ENCODE data around the gene VRK1. TPM values are rescaled to one million over a fixed set of nuclear protein-coding genes. Genes with fewer than 3 reads are reported as not detected.
"Not testable (repeated sequence)": the region's sequence is repeated elsewhere in the genome, so short reads cannot be mapped to it uniquely, and the experiment has no call there.

Gene VRK1
- 16.1 and 33.0 TPM in 2 replicates for total RNA-seq

- DNase-seq (ENCODE audit: low read depth), result peak; percentile 87
Measured at GRCh38 chr14:96796851-96797581, at the start of gene VRK1. VRK1 (plus strand) TSS chr14:96797382; CDS start chr14:96833472, 36,090 bp downstream.

- DNase-seq (ENCODE audit: low read depth), result no peak
Measured at GRCh38 chr14:96747608-96748007, 49.6 kb upstream of the VRK1 start.

- no peak for DNase-seq (ENCODE audit: low read depth)
Measured at GRCh38 chr14:96748362-96748761, 48.8 kb upstream of the VRK1 start.

GRCh38 chr14:96751505-96751904 lies 45.7 kb upstream of the VRK1 start:
- DNase-seq (ENCODE audit: low read depth), result no peak

GRCh38 chr14:96752125-96752524 lies 45.1 kb upstream of the VRK1 start:
- no peak for DNase-seq (ENCODE audit: low read depth)

GRCh38 chr14:96752594-96752993 lies 44.6 kb upstream of the VRK1 start:
- no peak for DNase-seq (ENCODE audit: low read depth)

- DNase-seq (ENCODE audit: low read depth), result no peak
Measured at GRCh38 chr14:96754162-96754844, 42.9 kb upstream of the VRK1 start.

GRCh38 chr14:96754845-96755184 lies 42.4 kb upstream of the VRK1 start:
- DNase-seq (ENCODE audit: low read depth), result no peak

GRCh38 chr14:96756745-96757144 lies 40.4 kb upstream of the VRK1 start:
- no peak for DNase-seq (ENCODE audit: low read depth)

GRCh38 chr14:96757456-96757855 lies 39.7 kb upstream of the VRK1 start:
- no peak for DNase-seq (ENCODE audit: low read depth)

- no peak for DNase-seq (ENCODE audit: low read depth)
Measured at GRCh38 chr14:96761066-96761465, 36.1 kb upstream of the VRK1 start.

- DNase-seq (ENCODE audit: low read depth), result peak; percentile 54
Measured at GRCh38 chr14:96762650-96763049, 34.5 kb upstream of the VRK1 start.

- no peak for DNase-seq (ENCODE audit: low read depth)
Measured at GRCh38 chr14:96764012-96764411, 33.2 kb upstream of the VRK1 start.

GRCh38 chr14:96765205-96765604 lies 32.0 kb upstream of the VRK1 start:
- not testable (repeated sequence) for DNase-seq (ENCODE audit: low read depth)

- DNase-seq (ENCODE audit: low read depth), result no peak
Measured at GRCh38 chr14:96772929-96773328, 24.3 kb upstream of the VRK1 start.

- no peak for DNase-seq (ENCODE audit: low read depth)
Measured at GRCh38 chr14:96776791-96777190, 20.4 kb upstream of the VRK1 start.

GRCh38 chr14:96780500-96780899 lies 16.7 kb upstream of the VRK1 start:
- no peak for DNase-seq (ENCODE audit: low read depth)

GRCh38 chr14:96781371-96781770 lies 15.8 kb upstream of the VRK1 start:
- DNase-seq (ENCODE audit: low read depth), result no peak

- DNase-seq (ENCODE audit: low read depth), result no peak
Measured at GRCh38 chr14:96782436-96782835, 14.7 kb upstream of the VRK1 start.

GRCh38 chr14:96783043-96783914 lies 13.9 kb upstream of the VRK1 start:
- no peak for DNase-seq (ENCODE audit: low read depth)

GRCh38 chr14:96783915-96784224 lies 13.3 kb upstream of the VRK1 start:
- DNase-seq (ENCODE audit: low read depth), result no peak

GRCh38 chr14:96790186-96790585 lies 7.0 kb upstream of the VRK1 start:
- DNase-seq (ENCODE audit: low read depth), result no peak

- DNase-seq (ENCODE audit: low read depth), result no peak
Measured at GRCh38 chr14:96790706-96791105, 6.5 kb upstream of the VRK1 start.
